Smooth muscle cell of the brain vasculature (primary cell): ENCODE data around the gene PSMD2.

ENCODE experiments used
- DNase-seq: peaks from one replicate; pipeline ENCODE4 v3.0.0-alpha.2; 2012; ENCODE audit warnings: low read depth, low spot score

The PSMD2 gene

GRCh38 chr3:184316792-184317191, 17.8 kb downstream of the PSMD2 start:
- DNase-seq: no peak

DNA sequence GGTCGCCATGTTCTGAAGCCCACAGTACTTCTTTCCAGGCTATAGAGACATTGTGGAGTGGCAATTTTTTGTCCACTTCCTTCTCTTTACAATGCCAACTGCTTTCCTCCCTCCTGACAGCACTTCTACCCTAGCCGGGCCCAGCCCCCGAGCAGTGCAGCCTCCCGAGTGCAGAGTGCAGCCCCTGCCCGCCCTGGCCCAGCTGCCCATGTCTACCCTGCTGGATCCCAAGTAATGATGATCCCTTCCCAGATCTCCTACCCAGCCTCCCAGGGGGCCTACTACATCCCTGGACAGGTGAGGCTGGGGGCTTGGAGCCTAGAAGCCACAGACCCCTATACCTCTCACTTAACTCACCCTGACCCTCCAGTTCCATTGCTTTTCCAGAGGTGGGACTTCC, 18.2 kb downstream of the PSMD2 start:
- DNase-seq: no peak

- DNase-seq: no peak
These were observed 21.0 kb downstream of the PSMD2 start for GRCh38 chr3:184320104-184320445.

- DNase-seq: no peak
These were observed 22.6 kb downstream of the PSMD2 start for GRCh38 chr3:184321666-184322065.

GRCh38 chr3:184322731-184323487, 23.9 kb downstream of the PSMD2 start:
- no peak for DNase-seq

DNA sequence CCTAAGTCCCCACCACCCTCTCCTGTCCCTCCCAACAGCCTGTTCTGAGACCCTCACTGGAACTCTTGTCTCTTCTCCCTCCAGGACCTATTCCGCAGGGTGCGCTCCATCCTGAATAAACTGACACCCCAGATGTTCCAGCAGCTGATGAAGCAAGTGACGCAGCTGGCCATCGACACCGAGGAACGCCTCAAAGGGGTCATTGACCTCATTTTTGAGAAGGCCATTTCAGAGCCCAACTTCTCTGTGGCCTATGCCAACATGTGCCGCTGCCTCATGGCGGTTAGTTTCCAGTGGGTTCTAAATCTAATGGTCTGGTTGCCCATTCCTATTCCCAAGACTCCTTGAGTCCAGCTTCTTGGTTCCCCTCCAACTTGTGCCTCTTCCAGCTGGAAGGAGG, 24.7 kb downstream of the PSMD2 start:
- no peak for DNase-seq

DNA sequence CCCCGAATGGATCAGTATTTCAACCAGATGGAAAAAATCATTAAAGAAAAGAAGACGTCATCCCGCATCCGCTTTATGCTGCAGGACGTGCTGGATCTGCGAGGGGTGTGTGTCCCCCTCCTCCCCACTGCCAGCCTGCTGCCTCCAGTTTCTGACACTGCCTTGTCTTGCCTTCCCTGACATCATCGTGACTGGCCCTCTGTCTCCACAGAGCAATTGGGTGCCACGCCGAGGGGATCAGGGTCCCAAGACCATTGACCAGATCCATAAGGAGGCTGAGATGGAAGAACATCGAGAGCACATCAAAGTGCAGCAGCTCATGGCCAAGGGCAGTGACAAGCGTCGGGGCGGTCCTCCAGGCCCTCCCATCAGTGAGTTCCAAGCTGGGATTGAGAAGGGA, 26.2 kb downstream of the PSMD2 start:
- no peak for DNase-seq

- no peak for DNase-seq
These were observed 26.8 kb downstream of the PSMD2 start for GRCh38 chr3:184325715-184326369.

GRCh38 chr3:184327171-184327570, 28.1 kb downstream of the PSMD2 start:
- DNase-seq: no peak

DNA sequence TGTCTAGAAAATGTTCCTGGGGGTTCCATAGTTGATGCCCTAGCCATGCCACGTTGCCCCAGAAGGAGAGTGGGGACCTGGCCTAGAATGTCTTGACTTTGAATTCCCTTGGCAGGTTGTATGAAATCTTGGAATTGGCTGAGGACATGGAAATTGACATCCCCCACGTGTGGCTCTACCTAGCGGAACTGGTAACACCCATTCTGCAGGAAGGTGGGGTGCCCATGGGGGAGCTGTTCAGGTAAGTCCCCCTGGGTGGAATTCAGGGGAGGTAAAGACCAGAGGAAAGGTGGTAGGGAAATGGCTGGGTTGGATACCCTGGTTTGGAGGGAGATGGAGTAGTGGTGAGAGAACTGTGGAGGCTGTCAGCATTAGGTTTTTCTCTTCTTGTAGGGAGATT, 29.5 kb downstream of the PSMD2 start:
- no peak for DNase-seq

- no peak for DNase-seq
These were observed 33.5 kb downstream of the PSMD2 start for GRCh38 chr3:184332370-184333090.

GRCh38 chr3:184333190-184333589, 34.1 kb downstream of the PSMD2 start:
- DNase-seq: no peak

DNA sequence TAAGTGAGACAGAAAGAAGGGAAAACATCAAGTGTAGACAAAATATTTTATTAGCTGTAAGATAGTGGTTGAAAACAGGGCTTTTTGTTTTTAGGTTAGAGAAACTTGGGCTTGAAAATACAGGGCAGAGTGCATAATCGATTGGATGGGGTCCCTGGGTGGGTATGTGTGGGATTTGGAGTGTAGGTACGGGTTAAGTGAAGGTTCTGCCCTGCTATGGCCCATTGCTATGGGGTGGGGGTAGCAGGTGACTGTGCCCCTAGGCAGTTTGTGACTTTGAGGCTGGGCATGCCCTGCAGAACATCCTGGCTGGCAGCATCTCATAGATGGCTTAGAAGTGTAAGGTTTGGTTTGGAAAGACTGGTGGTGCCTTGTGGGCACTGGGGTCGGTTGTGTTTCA, 34.7 kb downstream of the PSMD2 start:
- DNase-seq: no peak

DNA sequence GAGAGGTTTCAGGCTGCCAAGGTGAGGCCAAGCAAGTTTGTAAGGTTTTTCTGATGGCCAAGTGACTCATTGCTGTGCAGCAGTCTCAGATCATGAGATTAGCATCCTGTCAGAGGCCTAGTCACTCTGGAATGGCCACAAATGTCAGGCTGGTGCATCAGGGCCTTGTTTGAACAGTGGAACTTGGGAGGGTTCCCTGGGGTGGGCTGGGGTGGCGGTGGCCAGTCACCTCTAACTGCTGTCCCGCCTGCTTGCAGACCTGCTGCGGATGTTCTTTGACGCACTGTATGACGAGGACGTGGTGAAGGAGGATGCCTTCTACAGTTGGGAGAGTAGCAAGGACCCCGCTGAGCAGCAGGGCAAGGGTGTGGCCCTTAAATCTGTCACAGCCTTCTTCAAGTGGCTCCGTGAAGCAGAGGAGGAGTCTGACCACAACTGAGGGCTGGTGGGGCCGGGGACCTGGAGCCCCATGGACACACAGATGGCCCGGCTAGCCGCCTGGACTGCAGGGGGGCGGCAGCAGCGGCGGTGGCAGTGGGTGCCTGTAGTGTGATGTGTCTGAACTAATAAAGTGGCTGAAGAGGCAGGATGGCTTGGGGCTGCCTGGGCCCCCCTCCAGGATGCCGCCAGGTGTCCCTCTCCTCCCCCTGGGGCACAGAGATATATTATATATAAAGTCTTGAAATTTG, 35.6 kb downstream of the PSMD2 start:
- DNase-seq: no peak

DNA sequence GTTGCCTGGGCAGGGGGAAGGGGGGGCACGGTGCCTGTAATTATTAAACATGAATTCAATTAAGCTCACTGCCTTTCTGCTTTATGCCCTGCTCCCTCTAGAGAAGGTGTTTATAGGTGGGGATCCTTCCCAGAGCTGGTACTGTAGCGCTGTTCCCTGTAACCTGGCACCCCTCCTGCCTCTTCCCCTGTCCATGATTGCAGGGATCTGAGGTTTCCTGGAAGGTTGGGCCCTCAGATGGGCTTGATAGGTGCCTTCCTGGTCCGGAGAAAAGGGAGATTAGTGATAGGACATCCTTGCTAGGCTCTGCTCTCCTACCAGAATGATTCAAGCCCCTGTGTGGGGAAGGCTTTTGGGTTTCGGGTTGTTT, 36.2 kb downstream of the PSMD2 start:
- no peak for DNase-seq

GRCh38 chr3:184335661-184336546, 36.9 kb downstream of the PSMD2 start:
- no peak for DNase-seq

DNA sequence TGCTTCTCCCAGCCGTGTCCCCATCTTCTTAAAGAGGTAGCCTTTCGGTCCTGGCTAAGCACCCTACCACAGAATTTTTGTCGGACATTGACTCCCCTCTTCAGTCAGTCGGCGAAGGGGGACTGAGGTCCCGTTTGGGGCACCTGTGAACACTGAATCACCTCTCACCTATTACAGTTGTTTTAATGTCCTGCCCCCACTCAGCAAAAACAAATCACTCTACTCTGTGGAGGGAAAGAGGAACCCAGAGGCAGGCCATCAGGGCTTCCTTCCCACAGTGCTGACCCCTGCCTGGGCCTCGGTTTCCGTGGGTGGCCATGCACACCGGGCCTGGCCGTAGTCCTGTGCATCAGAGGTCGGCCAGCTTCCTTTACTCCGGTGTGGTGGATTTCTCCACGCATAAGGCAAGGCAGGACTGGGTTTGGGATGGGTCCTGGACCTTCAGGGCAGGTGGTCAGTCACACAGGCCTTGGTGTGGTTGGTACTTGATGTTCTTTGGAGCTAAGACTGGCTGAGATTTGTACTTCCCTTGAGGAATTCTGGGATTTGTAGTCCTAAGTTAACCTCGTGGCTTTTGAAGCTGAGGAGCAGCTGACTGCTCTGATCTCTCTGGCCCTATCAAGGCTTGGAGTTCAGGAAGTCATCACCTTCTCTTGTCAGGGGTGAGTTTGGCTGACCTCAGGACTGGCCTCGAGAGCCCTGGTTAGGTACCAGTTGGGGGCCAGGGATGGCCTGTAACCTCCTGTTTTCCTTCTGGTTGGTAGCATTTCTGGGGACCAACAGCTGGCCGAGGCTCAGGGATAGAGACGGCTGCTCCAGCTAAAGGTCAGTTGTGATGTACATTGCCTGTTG, 37.7 kb downstream of the PSMD2 start:
- DNase-seq: no peak

DNA sequence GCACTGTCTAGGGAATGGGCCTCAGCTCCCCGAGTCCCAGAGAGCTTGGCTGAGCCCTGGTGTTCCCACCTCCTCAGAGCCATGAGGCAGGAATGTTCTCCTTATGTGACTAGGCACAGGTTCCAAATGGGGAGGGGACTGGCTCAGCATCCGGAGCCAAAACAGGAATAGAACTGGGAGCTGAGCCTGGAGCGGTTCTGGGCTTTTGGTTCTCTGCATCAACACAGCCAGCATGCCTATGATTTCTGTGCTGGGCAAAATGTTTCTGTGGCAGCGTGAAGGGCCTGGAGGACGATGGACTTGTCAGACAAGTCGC, 38.3 kb downstream of the PSMD2 start, which contains the start of gene FAM131A:
TSS of gene FAM131A (plus strand) at position 202 of the 316 bp plus-strand sequence. CDS start at position 233, 31 bp downstream.
- DNase-seq: no peak

GRCh38 chr3:184337981-184338380, 38.9 kb downstream of the PSMD2 start:
- no peak for DNase-seq

GRCh38 chr3:184338511-184338945, 39.5 kb downstream of the PSMD2 start:
- no peak for DNase-seq
